OCI-LY7 (cell line): ENCODE data around the gene AATK. TPM values are rescaled to one million over a fixed set of nuclear protein-coding genes. Genes with fewer than 3 reads are reported as not detected.

Experiments used
- BruUV-seq: library from RNA; stranded (reverse); fragments of 400-500 nt; replicated peaks from 2 replicates; lab custom pipeline; 2021; lab: Mats Ljungman, UMichigan
- CTCF ChIA-PET: fragments of 300-600 bp; sonication (Branson Sonifier 250); formaldehyde crosslinking; loops from one replicate; lab custom pipeline; 2022; ENCODE audit warnings: antibody characterized with exemption; ENCODE audit not compliant: unreplicated experiment; lab: Charles Lee
- POLR2A ChIA-PET: fragments of 300-600 bp; sonication (Branson Sonifier 250); formaldehyde crosslinking; loops from one replicate; lab custom pipeline; 2022; ENCODE audit warnings: antibody characterized with exemption; lab: Charles Lee
- DNase-seq: peaks from one replicate; pipeline ENCODE4 v3.0.0-alpha.2; 2015; ENCODE audit warnings: low spot score
- H2AFZ ChIP-seq: fragments of 200-600 bp; sonication (generic), shearing (Covaris generic); 2 replicates; pipeline ENCODE4 v1.6.1; 2014; ENCODE audit warnings: mild to moderate bottlenecking, antibody characterized with exemption, low read length, moderate library complexity
- H3K27ac ChIP-seq: fragments of 200-600 bp; sonication (generic); 2 replicates; pipeline ENCODE4 v1.5.1; 2014; ENCODE audit warnings: mixed run types, low read depth, mild to moderate bottlenecking, moderate library complexity, low read length, inconsistent platforms; ENCODE audit not compliant: poor library complexity, severe bottlenecking
- H3K36me3 ChIP-seq: fragments of 200-600 bp; sonication (generic); 2 replicates; pipeline ENCODE4 v1.6.1; 2014; ENCODE audit warnings: mild to moderate bottlenecking, antibody characterized with exemption, low read length, moderate library complexity, mixed read lengths; ENCODE audit not compliant: insufficient read depth
- H3K4me1 ChIP-seq: fragments of 200-600 bp; sonication (generic); 2 replicates; pipeline ENCODE4 v1.5.1; 2014; ENCODE audit warnings: mild to moderate bottlenecking, low read length; ENCODE audit not compliant: insufficient read depth, poor library complexity, severe bottlenecking
- H3K4me2 ChIP-seq: fragments of 200-600 bp; sonication (generic); 2 replicates; pipeline ENCODE4 v1.6.1; 2014; ENCODE audit warnings: mild to moderate bottlenecking, low read length
- H3K4me3 ChIP-seq: fragments of 200-600 bp; sonication (generic); 2 replicates; pipeline ENCODE4 v1.5.1; 2014; ENCODE audit warnings: mild to moderate bottlenecking, low read depth, low read length; ENCODE audit not compliant: poor library complexity, severe bottlenecking
- H3K79me2 ChIP-seq: fragments of 200-600 bp; sonication (generic); 2 replicates; pipeline ENCODE4 v1.6.1; 2016; ENCODE audit warnings: low read depth, mild to moderate bottlenecking, low read length, moderate library complexity, mixed read lengths; ENCODE audit not compliant: insufficient read depth
- H3K9me2 ChIP-seq: fragments of 200-600 bp; sonication (generic); 2 replicates; pipeline ENCODE4 v1.6.1; 2016; ENCODE audit warnings: mild to moderate bottlenecking, low read length, mixed read lengths; ENCODE audit not compliant: insufficient read depth
- H3K9me3 ChIP-seq: fragments of 200-600 bp; sonication (generic); 2 replicates; pipeline ENCODE4 v1.6.1; 2014; ENCODE audit warnings: mild to moderate bottlenecking, mixed run types, low read length, mixed read lengths
- H4K20me1 ChIP-seq: fragments of 200-600 bp; sonication (generic); 2 replicates; pipeline ENCODE4 v1.6.1; 2014; ENCODE audit warnings: mild to moderate bottlenecking, antibody characterized with exemption, low read length, moderate library complexity, mixed read lengths; ENCODE audit not compliant: insufficient read depth
- CTCF ChIP-seq: fragments of 200-600 bp; sonication (generic); conservative IDR thresholded peaks from 2 replicates; pipeline ENCODE4 v1.5.1; 2014; ENCODE audit warnings: mild to moderate bottlenecking, antibody characterized with exemption, low read length, moderate library complexity, mixed read lengths
- EZH2phosphoT487 ChIP-seq: fragments of 200-600 bp; sonication (generic); IDR thresholded peaks from 2 replicates; pipeline ENCODE4 v1.6.1; 2018; ENCODE audit warnings: low read depth, borderline replicate concordance, mild to moderate bottlenecking, mixed run types, antibody characterized with exemption, low read length, moderate library complexity, mixed read lengths
- intact Hi-C: fragments of 100-400 bp; cut with micrococcal nuclease; formaldehyde crosslinking; loops from one replicate; pipeline ENCODE4 v1.10.0; 2022; ENCODE audit not compliant: unreplicated experiment
- total RNA-seq, 2 experiments: library from RNA; depleted of rRNA in 1 of 2; stranded (reverse); fragments of >200 nt in 1 of 2; shearing (Covaris generic) in 1 of 2; gene quantifications; 2 replicates each; pipeline ENCODE4 v1.2.3, GENCODE V29; 2014 to 2022

The AATK gene
- total RNA-seq, 2 experiments from 2014 or later: 0.03 TPM; not detected in 1

- ChIA-PET POLR2A (no interaction called here), CTCF (no interaction called here)
- H3K9me2 ChIP-seq: no peaks in the 10 kb centered on the region
- H2AFZ ChIP-seq: no peak overlapping the region
- H3K4me3 ChIP-seq: no peak overlapping the region
- no peak overlapping the region for H3K4me2 ChIP-seq
- BruUV-seq: no TSS peak
- intact Hi-C loops: loop anchor here (5.0 kb wide), 1 partner anchor 338 kb away; no protein-coding TSS in a partner anchor
- no peaks in the 10 kb centered on the region for H3K79me2 ChIP-seq
- no peaks in the 10 kb centered on the region for H3K4me1 ChIP-seq
- DNase-seq: no peak
- no peaks in the 10 kb centered on the region for H4K20me1 ChIP-seq
- H3K27ac ChIP-seq: no peak overlapping the region
- H3K9me3 ChIP-seq: no peaks in the 10 kb centered on the region
- TF ChIP-seq EZH2phosphoT487 (no peak), CTCF (no peak)
- no peaks in the 10 kb centered on the region for H3K36me3 ChIP-seq
These were observed 21.6 kb downstream of the AATK start for GRCh38 chr17:81144423-81144781.

- no peak for DNase-seq
- Histone ChIP-seq H2AFZ (no peak overlapping the region), H3K4me3 (no peak overlapping the region), H3K4me1 (no peaks in the 10 kb centered on the region), H3K36me3 (no peaks in the 10 kb centered on the region), H4K20me1 (no peaks in the 10 kb centered on the region), H3K27ac (no peak overlapping the region), H3K79me2 (no peaks in the 10 kb centered on the region), H3K9me3 (no peaks in the 10 kb centered on the region), H3K9me2 (no peaks in the 10 kb centered on the region), H3K4me2 (no peak overlapping the region)
- ChIA-PET CTCF (interaction anchor here (0.6 kb wide), 1 partner anchor 370 kb away, joined by 3 read pairs; no protein-coding TSS in a partner anchor), POLR2A (no interaction called here)
- no TSS peak for BruUV-seq
- intact Hi-C loops: loop anchor here (5.0 kb wide), 1 partner anchor 338 kb away; no protein-coding TSS in a partner anchor
- TF ChIP-seq EZH2phosphoT487 (no peak), CTCF (no peak)
These were observed 22.2 kb downstream of the AATK start for GRCh38 chr17:81143717-81144422.

- no TSS peak for BruUV-seq
- intact Hi-C loops: loop anchor here (5.0 kb wide), 1 partner anchor 339 kb away; no protein-coding TSS in a partner anchor
- Histone ChIP-seq H3K79me2 (no peaks in the 10 kb centered on the region), H4K20me1 (no peaks in the 10 kb centered on the region), H3K4me1 (no peaks in the 10 kb centered on the region), H3K27ac (no peak overlapping the region), H3K4me3 (no peak overlapping the region), H3K4me2 (no peak overlapping the region), H3K9me3 (no peaks in the 10 kb centered on the region), H3K36me3 (no peaks in the 10 kb centered on the region), H3K9me2 (no peaks in the 10 kb centered on the region), H2AFZ (no peak overlapping the region)
- ChIA-PET POLR2A (no interaction called here), CTCF (interaction anchor here (1.0 kb wide), 1 partner anchor 97 kb away, joined by 7 read pairs; no protein-coding TSS in a partner anchor)
- no peak for DNase-seq
- no peak for TF ChIP-seq EZH2phosphoT487
- TF ChIP-seq CTCF: no peak
These were observed 22.9 kb downstream of the AATK start for GRCh38 chr17:81143200-81143527.
